Naive thymus-derived CD4-positive, alpha-beta T cell (primary cell): ENCODE measurements around the gene JAML. TPM values are rescaled to one million over a fixed set of nuclear protein-coding genes. Genes with fewer than 3 reads are reported as not detected.

ENCODE experiments used
- ATAC-seq: fragments of 150-1000 bp; cut with Tn5 transposase; 2 replicates; pipeline ENCODE4 v1.10.0; 2021; ENCODE audit warnings: mild to moderate bottlenecking, moderate library complexity
- CTCF ChIA-PET: fragments of 350-600 bp; sonication (Branson Sonifier 250); formaldehyde crosslinking; loops from one replicate; lab custom pipeline; 2021; ENCODE audit warnings: antibody characterized with exemption; lab: Charles Lee
- POLR2A ChIA-PET: fragments of 350-600 bp; sonication (Branson Sonifier 250); formaldehyde crosslinking; loops from one replicate; lab custom pipeline; 2021; ENCODE audit warnings: antibody characterized with exemption, inconsistent platforms; lab: Charles Lee
- DNase-seq, 9 donors: peaks; one replicate each; pipeline versions ENCODE4 v3.0.0 to v3.0.0-alpha.2; 2020 to 2022; ENCODE audit warnings: mixed read lengths in 1 of 9
- H3K27ac ChIP-seq: one replicate; pipeline ENCODE4 v1.7.0; 2013; ENCODE audit warnings: mild to moderate bottlenecking, low read depth, low read length, moderate library complexity
- H3K27me3 ChIP-seq, 2 donors: one replicate each; pipeline ENCODE4 v1.7.0; 2013; ENCODE audit warnings: low read length in 2 of 2, mild to moderate bottlenecking in 2 of 2, moderate library complexity in 2 of 2; ENCODE audit not compliant: control insufficient read depth in 2 of 2, insufficient read depth in 2 of 2
- H3K36me3 ChIP-seq, 3 experiments: 1 replicate in 2 of 3; 2 replicates in 1 of 3; pipeline ENCODE4 v1.7.0; 2013; ENCODE audit warnings: low read length in 3 of 3, mild to moderate bottlenecking in 3 of 3, moderate library complexity in 1 of 3; ENCODE audit not compliant: insufficient read depth in 3 of 3, control insufficient read depth in 2 of 3
- H3K4me1 ChIP-seq, 2 donors: one replicate each; pipeline ENCODE4 v1.7.0; 2013; ENCODE audit warnings: low read length in 2 of 2, mild to moderate bottlenecking in 2 of 2, moderate library complexity in 1 of 2; ENCODE audit not compliant: control insufficient read depth in 2 of 2, insufficient read depth in 2 of 2
- H3K4me3 ChIP-seq: 2 replicates; pipeline ENCODE4 v1.7.0; 2013; ENCODE audit warnings: mild to moderate bottlenecking, low read length
- H3K9me3 ChIP-seq, 3 experiments: 1 replicate in 2 of 3; 2 replicates in 1 of 3; pipeline ENCODE4 v1.7.0; 2013; ENCODE audit warnings: low read length in 3 of 3; ENCODE audit not compliant: control insufficient read depth in 2 of 3
- H3K27ac Mint-ChIP-seq, 9 donors: one replicate each; pipeline ENCODE4 v1.8.0; 2020 to 2022; ENCODE audit warnings: mixed read lengths in 9 of 9, mild to moderate bottlenecking in 8 of 9, moderate library complexity in 5 of 9, inconsistent platforms in 2 of 9
- H3K27me3 Mint-ChIP-seq, 5 donors: one replicate each; pipeline ENCODE4 v1.8.0; 2021 to 2022; ENCODE audit warnings: mixed read lengths in 5 of 5, mild to moderate bottlenecking in 1 of 5
- H3K36me3 Mint-ChIP-seq, 5 donors: one replicate each; pipeline ENCODE4 v1.8.0; 2020 to 2022; ENCODE audit warnings: mixed read lengths in 5 of 5, mild to moderate bottlenecking in 3 of 5, inconsistent platforms in 1 of 5
- H3K4me1 Mint-ChIP-seq, 7 donors: one replicate each; pipeline ENCODE4 v1.8.0; 2020 to 2022; ENCODE audit warnings: mixed read lengths in 7 of 7, mild to moderate bottlenecking in 3 of 7, inconsistent platforms in 1 of 7
- H3K4me3 Mint-ChIP-seq, 10 donors: one replicate each; pipeline ENCODE4 v1.8.0; 2020 to 2022; ENCODE audit warnings: mild to moderate bottlenecking in 10 of 10, mixed read lengths in 10 of 10, moderate library complexity in 6 of 10, inconsistent platforms in 2 of 10
- H3K9me3 Mint-ChIP-seq, 11 donors: one replicate each; pipeline ENCODE4 v1.8.0; 2020 to 2022; ENCODE audit warnings: mixed read lengths in 11 of 11, mild to moderate bottlenecking in 4 of 11, inconsistent platforms in 1 of 11, moderate library complexity in 1 of 11
- intact Hi-C, 2 donors: fragments of 100-400 bp; cut with micrococcal nuclease; formaldehyde crosslinking; loops; one replicate each; pipeline ENCODE4 v1.15.1; 2023
- polyA plus RNA-seq, 2 donors: library from polyadenylated mRNA; unstranded; fragments of 300-500 nt; fragmentation: Illumina TruSeq; gene quantifications; one replicate each; pipeline ENCODE4 v1.2.3, GENCODE V29; 2021
- total RNA-seq, 6 experiments: library from RNA in 5 of 6; stranded (reverse) in 5 of 6; gene quantifications; 1 replicate in 5 of 6; 2 replicates in 1 of 6; pipeline ENCODE4 v1.2.3 and lab custom pipeline; 2021 to 2026

JAML gene
- total and polyA plus RNA-seq, 7 experiments from 2014 or later, result 64.3 to 195 (median 118) TPM

GRCh38 chr11:118264569-118265465 is 40.0 kb upstream of the JAML start:
- ChIA-PET CTCF (interaction anchor here (0.8 to 2.4 kb wide), 6 partner anchors 27 to 66 kb away, joined by 3 to 11 read pairs (median 4); partner anchors contain the start of gene JAML), POLR2A (interaction anchor here (1.0 to 3.0 kb wide), 8 partner anchors 11 to 66 kb away, joined by 3 to 18 read pairs (median 6); partner anchors contain the start of genes JAML and MPZL3)
- intact Hi-C loops, result loop anchor here in 1 of 2 donors (2.0 kb wide), 1 partner anchor 18 kb away; no protein-coding TSS in a partner anchor
- Mint-ChIP-seq H3K27me3 (peaks cover 0 to 25% (median 0%) of the 10 kb centered on the region in 5 donors), H3K36me3 (no peaks in the 10 kb centered on the region), H3K4me1 (peaks cover 19 to 44% (median 37%) of the 10 kb centered on the region in 7 donors), H3K4me3 (peak overlapping the region; percentile 78 to 91 (median 88)), H3K9me3 (no peaks in the 10 kb centered on the region), H3K27ac (peak overlapping the region in 8 of 9 donors; percentile 15 to 94 (median 74))
- ATAC-seq (no peak), DNase-seq (no peak)
- no peaks in the 10 kb centered on the region for H3K27me3 ChIP-seq
- no peak overlapping the region for H3K27ac ChIP-seq
- no peaks in the 10 kb centered on the region for H3K36me3 ChIP-seq
- H3K4me3 ChIP-seq, result peak overlapping the region; percentile 29
- peaks cover 0 to 14% of the 10 kb centered on the region in 2 donors for H3K4me1 ChIP-seq
- H3K9me3 ChIP-seq, result no peaks in the 10 kb centered on the region

DNA sequence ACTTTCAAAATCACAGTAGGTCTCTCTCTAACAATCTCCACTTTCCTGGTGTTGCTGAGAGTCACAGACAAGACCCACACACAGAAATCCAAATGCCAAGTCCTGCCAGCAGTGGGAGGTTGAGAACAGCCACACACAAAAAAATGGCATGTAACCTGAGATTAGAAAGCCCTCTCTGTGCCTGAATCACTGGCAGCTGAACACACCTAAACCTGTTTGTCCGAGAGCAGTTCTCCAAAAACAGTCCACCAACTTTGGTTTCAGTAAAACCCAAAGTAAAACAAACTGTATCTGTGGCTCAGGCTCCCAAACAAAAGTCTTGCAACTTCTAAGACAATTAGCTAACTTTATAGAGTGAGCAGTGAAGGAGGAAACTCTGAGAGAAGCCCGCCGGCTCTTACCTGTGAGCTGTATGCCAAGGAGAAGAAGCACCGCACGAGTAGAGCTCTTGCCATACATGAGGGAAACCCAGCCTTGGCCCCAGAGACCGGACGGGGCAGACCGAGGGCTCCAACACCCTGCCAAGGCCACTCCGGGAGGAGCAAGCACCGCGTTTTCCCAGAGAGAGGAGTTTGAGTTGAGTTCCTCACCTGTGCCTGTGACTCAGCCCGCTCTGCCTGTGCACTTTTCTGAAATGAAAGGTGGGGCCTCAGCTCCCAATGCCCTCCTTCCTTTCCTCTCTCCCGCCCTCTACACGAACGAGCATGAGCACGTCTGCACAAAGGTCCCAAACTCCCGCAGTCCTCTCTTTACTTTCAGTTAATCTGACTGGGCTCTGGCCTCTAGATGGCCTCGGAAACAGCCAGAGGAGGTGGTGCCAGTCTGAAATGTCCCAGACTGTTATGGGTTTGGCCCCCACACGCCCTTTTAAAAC is 39.1 kb upstream of the JAML start, which contains the start of gene MPZL2:
Gene MPZL2, minus strand, starts transcription at position 603 of the 874 bp plus-strand sequence. Its CDS starts 144 bp downstream, at position 459.
- peak within 1 kb of the TSS; percentile 78 to 91 (median 88) for H3K4me3 Mint-ChIP-seq
- ATAC-seq, result peak; percentile 72

DNA sequence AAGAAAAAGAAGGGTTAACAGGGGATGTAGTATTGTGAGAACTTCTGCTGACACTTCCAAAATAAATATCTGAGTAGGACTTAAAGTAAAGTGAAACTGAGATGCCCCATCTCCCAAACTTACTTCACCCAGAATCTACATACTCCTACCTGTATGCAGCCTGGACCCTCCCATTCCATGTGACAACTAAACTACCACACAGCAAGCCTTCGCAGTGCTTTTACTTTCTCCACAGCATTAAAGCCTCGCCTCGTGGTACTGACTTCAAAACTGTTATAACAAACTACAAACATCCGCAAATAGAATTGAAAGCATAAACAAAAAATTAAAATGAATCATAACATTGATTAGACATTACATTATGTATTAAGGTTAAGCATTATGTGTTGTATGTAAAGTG is 38.3 kb upstream of the JAML start:
- H3K27me3 ChIP-seq, result no peaks in the 10 kb centered on the region
- no peaks in the 10 kb centered on the region for H3K9me3 ChIP-seq
- H3K27ac ChIP-seq, result no peak overlapping the region
- peaks cover 19 to 50% (median 37%) of the 10 kb centered on the region in 7 donors for H3K4me1 Mint-ChIP-seq
- no peak overlapping the region for H3K4me3 ChIP-seq
- ATAC-seq, result no peak
- no peak for DNase-seq
- peaks cover 0 to 14% of the 10 kb centered on the region in 2 donors for H3K4me1 ChIP-seq
- ChIA-PET CTCF (interaction anchor here (1.3 kb wide), 1 partner anchor 64 kb away, joined by 7 read pairs; no protein-coding TSS in a partner anchor), POLR2A (interaction anchor here (1.8 to 3.0 kb wide), 3 partner anchors 9 to 38 kb away, joined by 5 to 18 read pairs (median 6); partner anchors contain the start of genes JAML and MPZL3)
- H3K27me3 Mint-ChIP-seq, result peaks cover 0 to 17% (median 0%) of the 10 kb centered on the region in 5 donors
- peaks cover 0 to 3% (median 0%) of the 10 kb centered on the region in 11 donors for H3K9me3 Mint-ChIP-seq
- intact Hi-C loops, result no loop called here
- peaks cover 0 to 11% (median 5%) of the 10 kb centered on the region in 5 donors for H3K36me3 Mint-ChIP-seq
- H3K27ac Mint-ChIP-seq, result peak overlapping the region in 7 of 9 donors; percentile 10 to 94 (median 72)
- peak overlapping the region; percentile 27 to 91 (median 86) for H3K4me3 Mint-ChIP-seq
- H3K36me3 ChIP-seq, result no peaks in the 10 kb centered on the region

More for the DNA sequence above, 39.1 kb upstream of the JAML start, which contains the start of gene MPZL2:
- ChIA-PET POLR2A (interaction anchor here (0.6 to 3.0 kb wide), 8 partner anchors 10 to 74 kb away, joined by 3 to 18 read pairs (median 6); partner anchors contain the start of genes JAML and MPZL3), CTCF (interaction anchor here (0.9 to 2.4 kb wide), 5 partner anchors 27 to 82 kb away, joined by 3 to 11 read pairs (median 4); partner anchors contain the start of gene JAML)
- peaks cover 0 to 14% of the 10 kb centered on the region in 2 donors for H3K4me1 ChIP-seq
- peak in 8 of 9 donors; percentile 11 to 47 (median 28) for DNase-seq
- no peaks in the 10 kb centered on the region for H3K9me3 Mint-ChIP-seq
- no peaks in the 10 kb centered on the region for H3K9me3 ChIP-seq
- no peaks in the 10 kb centered on the region for H3K27me3 ChIP-seq
- intact Hi-C loops, result loop anchor here in 1 of 2 donors (2.0 kb wide), 1 partner anchor 19 kb away; no protein-coding TSS in a partner anchor
- H3K27me3 Mint-ChIP-seq, result peaks cover 0 to 19% (median 0%) of the 10 kb centered on the region in 5 donors
- peak within 1 kb of the TSS; percentile 55 for H3K27ac ChIP-seq
- peak within 1 kb of the TSS; percentile 30 to 94 (median 75) for H3K27ac Mint-ChIP-seq
- H3K36me3 ChIP-seq, result no peaks in the 10 kb centered on the region
- H3K36me3 Mint-ChIP-seq, result peaks cover 0 to 5% (median 0%) of the 10 kb centered on the region in 5 donors
- H3K4me1 Mint-ChIP-seq, result peaks cover 19 to 44% (median 37%) of the 10 kb centered on the region in 7 donors
- peak within 1 kb of the TSS; percentile 29 for H3K4me3 ChIP-seq

- ATAC-seq, result no peak
- no peak overlapping the region for H3K27ac Mint-ChIP-seq
Measured at GRCh38 chr11:118260353-118260752, 35.5 kb upstream of the JAML start.

DNA sequence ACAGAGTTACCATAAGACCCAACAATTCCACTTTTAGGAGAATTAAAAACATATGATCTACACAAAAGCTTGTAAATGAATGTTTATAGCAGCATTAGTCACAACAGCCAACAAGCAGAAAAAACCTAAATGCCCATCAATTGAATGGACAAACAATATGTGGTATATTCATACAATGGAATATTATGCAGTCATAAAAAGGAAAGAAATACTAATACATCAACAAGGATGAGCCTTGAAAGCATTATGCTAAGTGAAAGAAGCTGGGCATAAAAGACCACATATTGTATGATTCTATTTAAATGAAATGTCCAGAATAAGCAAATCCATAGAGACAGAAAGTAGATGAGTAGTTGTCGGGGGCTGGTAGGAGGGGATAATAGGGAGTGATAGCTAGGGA is 34.3 kb upstream of the JAML start:
- H3K4me3 ChIP-seq, result no peak overlapping the region
- ATAC-seq, result no peak
- Mint-ChIP-seq H3K9me3 (peaks cover 0 to 3% (median 0%) of the 10 kb centered on the region in 11 donors), H3K36me3 (peaks cover 0 to 15% (median 6%) of the 10 kb centered on the region in 5 donors), H3K27ac (no peak overlapping the region), H3K4me3 (no peak overlapping the region), H3K27me3 (no peaks in the 10 kb centered on the region), H3K4me1 (peaks cover 15 to 37% (median 24%) of the 10 kb centered on the region in 7 donors)
- no peak for DNase-seq
- CTCF ChIA-PET, result interaction anchor here (1.2 kb wide), 1 partner anchor 36 kb away, joined by 3 read pairs; no protein-coding TSS in a partner anchor
- H3K9me3 ChIP-seq, result no peaks in the 10 kb centered on the region
- POLR2A ChIA-PET, result interaction anchor here (0.6 to 1.8 kb wide), 3 partner anchors 13 to 35 kb away, joined by 3 to 6 read pairs (median 3); partner anchors contain the start of gene JAML
- H3K27ac ChIP-seq, result no peak overlapping the region
- H3K27me3 ChIP-seq, result no peaks in the 10 kb centered on the region
- intact Hi-C loops, result no loop called here
- peaks cover 0 to 14% of the 10 kb centered on the region in 2 donors for H3K4me1 ChIP-seq
- H3K36me3 ChIP-seq, result no peaks in the 10 kb centered on the region

More at GRCh38 chr11:118260353-118260752, 35.5 kb upstream of the JAML start:
- no peak overlapping the region for H3K4me3 Mint-ChIP-seq
- H3K4me1 ChIP-seq, result peaks cover 0 to 14% of the 10 kb centered on the region in 2 donors
- H3K27me3 Mint-ChIP-seq, result peaks cover 0 to 6% (median 0%) of the 10 kb centered on the region in 5 donors
- no peak overlapping the region for H3K4me3 ChIP-seq
- no peaks in the 10 kb centered on the region for H3K9me3 ChIP-seq
- H3K9me3 Mint-ChIP-seq, result peaks cover 0 to 3% (median 0%) of the 10 kb centered on the region in 11 donors
- intact Hi-C loops, result no loop called here
- H3K27me3 ChIP-seq, result no peaks in the 10 kb centered on the region
- H3K36me3 ChIP-seq, result no peaks in the 10 kb centered on the region
- DNase-seq, result no peak
- ChIA-PET POLR2A (interaction anchor here (0.8 to 1.8 kb wide), 4 partner anchors 8 to 85 kb away, joined by 3 to 6 read pairs (median 3); partner anchors contain the start of genes JAML and MPZL3), CTCF (interaction anchor here (0.6 to 2.2 kb wide), 6 partner anchors 20 to 62 kb away, joined by 3 to 11 read pairs (median 4); partner anchors contain the start of gene JAML)
- peaks cover 0 to 12% (median 6%) of the 10 kb centered on the region in 5 donors for H3K36me3 Mint-ChIP-seq
- H3K27ac ChIP-seq, result no peak overlapping the region
- peaks cover 19 to 45% (median 32%) of the 10 kb centered on the region in 7 donors for H3K4me1 Mint-ChIP-seq
